ENCODE results near the gene CD44.

Gene CD44

DNA sequence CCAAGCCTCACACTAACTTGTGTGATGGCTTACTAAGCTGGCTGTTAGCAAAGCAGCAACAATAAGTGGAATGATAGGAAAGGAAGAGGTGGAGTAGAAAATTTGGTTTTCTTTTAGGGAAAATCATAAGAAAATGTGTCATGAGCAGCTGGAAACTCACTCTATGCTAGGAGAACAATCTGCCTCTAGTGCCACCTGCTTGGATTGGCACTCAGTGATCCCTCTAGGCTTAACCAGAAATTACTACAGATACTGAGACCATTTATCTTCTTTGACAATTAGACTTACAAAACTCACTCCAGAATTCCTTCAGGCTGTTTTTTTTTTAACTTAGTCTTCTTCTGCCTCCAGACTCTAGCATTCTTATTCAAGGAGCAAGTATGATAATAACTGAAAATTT, 117.3 kb downstream of the CD44 start:
- DNase-seq (ENCODE audit: low read depth in 4 of 4, low spot score in 1 of 4) = no peak

GRCh38 chr11:35257281-35257680, 118.3 kb downstream of the CD44 start:
- no peak for DNase-seq (ENCODE audit: low read depth in 4 of 4, low spot score in 1 of 4)

DNA sequence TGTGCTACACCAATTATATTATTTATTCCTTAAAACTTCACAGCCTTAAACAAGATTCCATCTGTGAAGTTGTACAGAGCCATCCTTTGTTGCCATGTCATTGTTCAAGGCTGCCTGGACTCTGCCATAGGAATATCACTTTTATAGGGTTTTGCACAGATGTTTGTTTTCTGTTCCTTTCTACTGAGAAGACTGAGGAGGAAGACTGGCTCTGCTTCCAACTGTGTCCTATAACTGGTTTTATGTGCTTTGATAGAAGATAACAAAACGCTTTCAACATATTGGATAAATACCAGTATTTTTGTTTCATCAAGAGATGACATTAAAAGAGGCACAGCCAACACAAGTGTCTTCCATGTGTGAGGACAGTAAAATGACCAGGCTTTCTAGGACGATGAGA, 120.6 kb downstream of the CD44 start:
- DNase-seq (ENCODE audit: low read depth in 4 of 4, low spot score in 1 of 4) = no peak

- no peak for DNase-seq (ENCODE audit: low read depth in 4 of 4, low spot score in 1 of 4)
These were observed 121.5 kb downstream of the CD44 start for GRCh38 chr11:35260342-35260985.

- DNase-seq (ENCODE audit: low read depth in 4 of 4, low spot score in 1 of 4) = no peak
These were observed 122.2 kb downstream of the CD44 start for GRCh38 chr11:35261197-35261596.

- no peak for DNase-seq (ENCODE audit: low read depth in 4 of 4, low spot score in 1 of 4)
These were observed 123.1 kb downstream of the CD44 start for GRCh38 chr11:35262056-35262455.

DNA sequence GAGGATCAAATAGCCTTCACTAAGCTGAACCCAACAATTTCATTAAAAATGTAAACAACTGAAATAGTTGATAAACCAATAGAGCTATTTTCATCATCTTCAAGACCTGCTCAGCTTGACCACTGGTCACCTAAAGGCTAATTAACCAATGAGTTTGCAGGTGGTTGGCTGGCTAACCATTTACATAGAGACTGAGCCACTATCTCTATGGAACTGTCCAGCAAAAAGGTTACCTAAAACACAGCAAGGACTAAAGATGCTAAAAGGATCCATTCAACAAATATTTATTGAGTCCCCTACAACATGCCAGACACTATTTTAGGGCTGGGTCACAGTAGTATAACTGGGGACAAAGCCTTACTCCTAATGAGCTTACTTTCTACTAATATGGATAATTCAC, 123.8 kb downstream of the CD44 start:
- DNase-seq (ENCODE audit: low read depth in 4 of 4, low spot score in 1 of 4) = no peak

DNA sequence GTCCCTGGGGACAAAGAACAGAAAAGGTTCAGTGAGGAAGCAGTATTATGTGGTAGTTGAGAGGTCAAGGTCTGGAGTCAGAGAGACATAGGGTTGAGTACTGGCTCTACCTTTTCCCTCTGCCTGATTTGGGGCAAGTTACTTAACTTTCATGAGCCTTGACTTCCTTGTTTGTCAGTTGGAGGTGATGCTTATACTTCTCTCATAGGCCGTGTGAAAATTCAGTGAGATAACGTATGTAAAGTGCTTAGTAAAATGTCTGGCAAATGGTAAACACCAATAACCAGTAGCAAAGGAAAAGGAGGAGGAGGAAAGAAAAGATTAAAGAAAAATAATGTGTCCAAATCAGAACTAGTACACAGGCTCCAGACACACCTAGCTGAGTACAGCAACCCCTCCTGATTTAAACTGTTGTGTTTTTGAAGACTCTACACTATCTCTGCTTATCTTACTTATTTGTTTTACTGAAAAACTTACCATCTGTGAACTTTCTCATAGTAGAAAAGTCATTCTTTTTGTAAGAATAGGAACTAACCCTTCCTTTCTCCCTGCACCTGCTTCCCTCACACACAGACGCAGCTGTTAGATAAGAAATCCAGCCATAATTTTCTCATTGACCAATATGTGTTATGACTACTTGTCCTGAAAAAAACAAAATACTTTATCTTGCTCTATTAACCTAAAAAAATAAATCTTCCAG, 126.9 kb downstream of the CD44 start:
- DNase-seq (ENCODE audit: low read depth in 4 of 4, low spot score in 1 of 4) = no peak

- DNase-seq (ENCODE audit: low read depth in 4 of 4, low spot score in 1 of 4) = no peak
These were observed 128.5 kb downstream of the CD44 start for GRCh38 chr11:35267504-35267903.

DNA sequence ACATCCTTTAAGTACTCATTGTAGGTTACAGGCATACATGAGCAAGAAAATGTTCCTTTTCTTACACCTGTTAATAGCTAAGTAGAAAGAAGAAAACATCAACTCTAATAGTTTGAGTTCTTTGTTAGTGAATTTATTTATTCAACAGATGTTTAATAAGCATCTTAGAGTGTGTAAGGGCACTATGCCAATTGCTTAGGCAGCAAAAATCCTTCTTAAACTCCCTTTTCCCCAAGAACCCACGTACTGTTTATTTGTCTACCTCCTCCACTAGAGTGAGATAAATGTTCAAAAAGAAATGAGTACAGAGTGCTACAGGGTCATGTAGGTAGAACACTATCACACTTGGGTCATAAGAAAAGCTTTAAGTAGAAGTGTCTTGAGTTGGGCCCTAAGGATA, 131.4 kb downstream of the CD44 start:
- no peak for DNase-seq (ENCODE audit: low read depth in 4 of 4, low spot score in 1 of 4)

GRCh38 chr11:35271031-35271430, 132.1 kb downstream of the CD44 start:
- no peak for DNase-seq (ENCODE audit: low read depth in 4 of 4, low spot score in 1 of 4)

- peak in 3 of 4 experiments; percentile 9 to 46 (median 30) for DNase-seq (ENCODE audit: low read depth in 4 of 4, low spot score in 1 of 4)
These were observed 133.5 kb downstream of the CD44 start for GRCh38 chr11:35272391-35272902.

DNA sequence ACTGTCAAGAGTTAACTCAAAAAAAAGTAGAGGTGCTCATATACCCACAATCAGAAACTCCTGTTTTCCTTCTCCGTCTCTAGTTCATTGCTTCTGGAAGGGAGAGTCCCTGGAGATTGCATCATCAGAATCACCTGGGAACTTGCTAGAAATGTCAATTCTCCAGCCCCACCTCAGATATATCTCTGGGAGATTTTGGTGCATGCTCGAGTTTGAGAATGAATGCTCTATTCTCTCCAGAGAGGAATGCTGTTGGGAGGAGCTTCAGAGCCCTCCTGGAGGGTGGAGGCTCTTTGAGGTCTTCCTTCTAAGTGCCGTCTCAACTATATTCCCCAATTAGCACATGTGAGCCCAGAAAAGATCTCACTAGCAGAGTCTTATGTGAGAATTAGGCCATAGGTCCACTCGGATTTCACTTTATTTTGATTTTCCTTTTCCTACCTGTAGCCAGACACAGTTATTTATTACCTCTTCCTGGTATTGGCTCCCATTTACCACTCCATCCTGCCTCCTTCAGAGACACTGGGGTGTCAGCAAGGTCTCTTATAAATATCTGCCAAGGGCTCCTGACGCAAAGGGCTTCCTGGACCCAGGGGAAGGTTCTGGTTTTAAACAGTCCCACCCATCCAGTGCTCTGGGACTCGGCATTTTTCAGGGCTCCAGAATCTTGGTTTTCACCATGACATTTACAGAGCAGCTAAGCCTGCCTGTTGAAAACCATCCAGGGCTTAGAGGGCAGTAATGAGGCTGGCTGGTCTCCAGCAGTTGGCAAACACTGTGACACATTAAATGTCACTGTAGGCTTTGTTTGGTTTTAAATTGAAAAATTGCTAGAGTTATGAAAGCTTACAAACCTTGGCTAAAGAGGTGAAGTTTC, 136.2 kb downstream of the CD44 start:
- no peak for DNase-seq (ENCODE audit: low read depth in 4 of 4, low spot score in 1 of 4)

- DNase-seq (ENCODE audit: low read depth in 4 of 4, low spot score in 1 of 4) = no peak
These were observed 136.8 kb downstream of the CD44 start for GRCh38 chr11:35275786-35276170.

DNA sequence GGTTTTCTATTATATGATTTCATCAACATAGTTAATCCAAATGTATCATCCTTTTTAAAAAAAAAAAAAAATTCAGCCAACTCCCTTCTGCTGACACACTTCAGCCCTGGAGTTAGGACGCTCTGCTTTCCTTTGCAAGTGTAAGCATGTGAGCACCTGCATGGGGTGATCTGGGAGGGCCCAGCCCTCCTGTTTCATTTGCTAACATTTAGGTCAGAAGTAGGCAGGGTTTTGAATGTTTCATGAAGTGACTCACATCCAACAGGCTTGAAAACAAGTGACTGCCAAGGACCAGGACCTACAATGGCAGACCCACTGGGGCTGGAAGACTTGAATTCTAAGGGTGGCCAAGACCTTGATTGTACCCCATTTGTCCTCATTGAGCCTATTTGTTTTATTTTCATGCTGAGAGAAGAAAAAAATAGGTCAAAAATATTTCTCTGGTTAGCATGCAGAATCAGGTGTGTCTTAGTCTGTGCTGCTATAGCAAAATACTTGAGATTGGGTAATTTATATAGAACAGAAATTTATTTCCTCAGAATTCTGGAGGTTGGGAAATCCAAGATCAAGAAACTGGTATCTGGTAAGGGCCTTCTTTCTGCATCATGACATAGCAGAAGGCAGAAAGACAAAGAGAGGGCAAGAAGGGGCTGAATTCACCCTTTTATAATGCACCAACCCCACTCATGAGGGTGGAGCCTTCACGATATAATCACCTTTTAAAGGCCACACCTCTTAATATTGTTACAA, 137.6 kb downstream of the CD44 start:
- DNase-seq (ENCODE audit: low read depth in 4 of 4, low spot score in 1 of 4) = no peak

DNA sequence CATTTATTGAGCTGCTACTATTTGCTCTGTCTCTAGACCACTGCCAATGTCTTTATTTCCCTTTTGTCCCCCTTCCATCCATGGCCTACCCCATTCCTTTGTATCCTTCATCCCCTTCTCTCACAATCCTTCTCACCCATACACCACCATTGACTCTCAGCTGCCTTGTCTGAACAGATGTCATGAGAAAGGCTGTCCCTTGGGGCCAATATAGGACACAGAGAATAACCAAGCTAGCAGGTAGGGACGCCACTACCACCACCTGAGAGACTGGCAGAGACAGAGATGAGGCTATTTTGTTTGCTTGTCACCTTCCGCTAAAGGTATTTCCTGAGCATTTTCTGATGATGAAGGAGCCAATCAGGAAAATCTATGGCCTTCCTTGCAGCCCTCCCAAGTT, 138.9 kb downstream of the CD44 start:
- DNase-seq (ENCODE audit: low read depth in 4 of 4, low spot score in 1 of 4) = no peak

GRCh38 chr11:35280727-35281126, 141.8 kb downstream of the CD44 start:
- no peak for DNase-seq (ENCODE audit: low read depth in 4 of 4, low spot score in 1 of 4)

- no peak for DNase-seq (ENCODE audit: low read depth in 4 of 4, low spot score in 1 of 4)
These were observed 142.3 kb downstream of the CD44 start for GRCh38 chr11:35281169-35281688.

Measured in stimulated activated CD4-positive, alpha-beta T cell treated with anti-CD3 and anti-CD28 coated beads, Interleukin-1b, Interleukin-23, amount 100 ng/mL, for 24 hours (primary cell).